ENCODE measurements around the gene RNFT2.

DNA sequence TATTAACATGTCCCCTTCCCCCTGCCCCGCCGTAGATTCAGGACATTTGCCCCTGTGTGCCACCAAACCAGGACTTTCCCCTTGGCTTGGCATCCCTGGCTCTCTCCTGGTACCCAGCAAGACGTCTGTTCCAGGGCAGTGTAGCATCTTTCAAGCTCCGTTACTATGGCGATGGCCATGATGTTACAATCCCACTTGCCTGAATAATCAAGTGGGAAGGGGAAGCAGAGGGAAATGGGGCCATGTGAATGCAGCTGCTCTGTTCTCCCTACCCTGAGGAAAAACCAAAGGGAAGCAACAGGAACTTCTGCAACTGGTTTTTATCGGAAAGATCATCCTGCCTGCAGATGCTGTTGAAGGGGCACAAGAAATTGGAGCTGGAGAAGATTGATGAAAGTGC, 114.2 kb downstream of the RNFT2 start:
- TF ChIP-seq, protein P1, sequence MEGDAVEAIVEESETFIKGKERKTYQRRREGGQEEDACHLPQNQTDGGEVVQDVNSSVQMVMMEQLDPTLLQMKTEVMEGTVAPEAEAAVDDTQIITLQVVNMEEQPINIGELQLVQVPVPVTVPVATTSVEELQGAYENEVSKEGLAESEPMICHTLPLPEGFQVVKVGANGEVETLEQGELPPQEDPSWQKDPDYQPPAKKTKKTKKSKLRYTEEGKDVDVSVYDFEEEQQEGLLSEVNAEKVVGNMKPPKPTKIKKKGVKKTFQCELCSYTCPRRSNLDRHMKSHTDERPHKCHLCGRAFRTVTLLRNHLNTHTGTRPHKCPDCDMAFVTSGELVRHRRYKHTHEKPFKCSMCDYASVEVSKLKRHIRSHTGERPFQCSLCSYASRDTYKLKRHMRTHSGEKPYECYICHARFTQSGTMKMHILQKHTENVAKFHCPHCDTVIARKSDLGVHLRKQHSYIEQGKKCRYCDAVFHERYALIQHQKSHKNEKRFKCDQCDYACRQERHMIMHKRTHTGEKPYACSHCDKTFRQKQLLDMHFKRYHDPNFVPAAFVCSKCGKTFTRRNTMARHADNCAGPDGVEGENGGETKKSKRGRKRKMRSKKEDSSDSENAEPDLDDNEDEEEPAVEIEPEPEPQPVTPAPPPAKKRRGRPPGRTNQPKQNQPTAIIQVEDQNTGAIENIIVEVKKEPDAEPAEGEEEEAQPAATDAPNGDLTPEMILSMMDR (IDR thresholded peaks at IDR 0.05), result no peak
- TF ChIP-seq TCF7L2 (IDR thresholded peaks at IDR 0.05; ENCODE audit: low read depth, low read length), result no peak
- no peak for TF ChIP-seq SIN3A (IDR thresholded peaks at IDR 0.05; ENCODE audit: borderline replicate concordance, insufficient read depth, low read depth, low read length)
- TF ChIP-seq POLR2AphosphoS5 (IDR thresholded peaks at IDR 0.05; ENCODE audit: low read depth, low read length), result no peak
- TF ChIP-seq, protein P2, sequence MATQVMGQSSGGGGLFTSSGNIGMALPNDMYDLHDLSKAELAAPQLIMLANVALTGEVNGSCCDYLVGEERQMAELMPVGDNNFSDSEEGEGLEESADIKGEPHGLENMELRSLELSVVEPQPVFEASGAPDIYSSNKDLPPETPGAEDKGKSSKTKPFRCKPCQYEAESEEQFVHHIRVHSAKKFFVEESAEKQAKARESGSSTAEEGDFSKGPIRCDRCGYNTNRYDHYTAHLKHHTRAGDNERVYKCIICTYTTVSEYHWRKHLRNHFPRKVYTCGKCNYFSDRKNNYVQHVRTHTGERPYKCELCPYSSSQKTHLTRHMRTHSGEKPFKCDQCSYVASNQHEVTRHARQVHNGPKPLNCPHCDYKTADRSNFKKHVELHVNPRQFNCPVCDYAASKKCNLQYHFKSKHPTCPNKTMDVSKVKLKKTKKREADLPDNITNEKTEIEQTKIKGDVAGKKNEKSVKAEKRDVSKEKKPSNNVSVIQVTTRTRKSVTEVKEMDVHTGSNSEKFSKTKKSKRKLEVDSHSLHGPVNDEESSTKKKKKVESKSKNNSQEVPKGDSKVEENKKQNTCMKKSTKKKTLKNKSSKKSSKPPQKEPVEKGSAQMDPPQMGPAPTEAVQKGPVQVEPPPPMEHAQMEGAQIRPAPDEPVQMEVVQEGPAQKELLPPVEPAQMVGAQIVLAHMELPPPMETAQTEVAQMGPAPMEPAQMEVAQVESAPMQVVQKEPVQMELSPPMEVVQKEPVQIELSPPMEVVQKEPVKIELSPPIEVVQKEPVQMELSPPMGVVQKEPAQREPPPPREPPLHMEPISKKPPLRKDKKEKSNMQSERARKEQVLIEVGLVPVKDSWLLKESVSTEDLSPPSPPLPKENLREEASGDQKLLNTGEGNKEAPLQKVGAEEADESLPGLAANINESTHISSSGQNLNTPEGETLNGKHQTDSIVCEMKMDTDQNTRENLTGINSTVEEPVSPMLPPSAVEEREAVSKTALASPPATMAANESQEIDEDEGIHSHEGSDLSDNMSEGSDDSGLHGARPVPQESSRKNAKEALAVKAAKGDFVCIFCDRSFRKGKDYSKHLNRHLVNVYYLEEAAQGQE (IDR thresholded peaks at IDR 0.05; ENCODE audit: insufficient read depth in 1 of 2, low read depth in 2 of 2, low read length in 1 of 2), result no peak

Data from Panc1 (cell line).